ENCODE results near the gene EFNA2.

Gene EFNA2

GRCh38 chr19:1274081-1274851, 11.4 kb upstream of the EFNA2 start:
- Histone ChIP-seq H2AFZ (ENCODE audit: low read depth) (no peak overlapping the region), H3K4me3 (IDR thresholded peaks at IDR 0.05; ENCODE audit: insufficient read depth, low read depth, low read length) (no peak overlapping the region), H3K9ac (no peak overlapping the region), H3K27me3 (ENCODE audit: insufficient read depth, low read depth) (no peaks in the 10 kb centered on the region), H3K79me2 (ENCODE audit: insufficient read depth, low read depth) (peaks cover 49% of the 10 kb centered on the region), H3K27ac (no peak overlapping the region), H3K4me2 (peak overlapping the region; percentile 36; the same call in 1 of the 2 replicates), H3K36me3 (ENCODE audit: insufficient read depth) (peaks cover 25% of the 10 kb centered on the region; the same call in 1 of the 2 replicates), H4K20me1 (ENCODE audit: insufficient read depth) (no peaks in the 10 kb centered on the region), H3K4me1 (ENCODE audit: low read depth, poor library complexity, severe bottlenecking) (peaks cover 22% of the 10 kb centered on the region)
- no peak for TF ChIP-seq CTCF (conservative IDR thresholded peaks at IDR 0.05; ENCODE audit: low read depth, low read length)

GRCh38 chr19:1274852-1275259, 10.8 kb upstream of the EFNA2 start:
- Histone ChIP-seq H3K36me3 (ENCODE audit: insufficient read depth) (peaks cover 25% of the 10 kb centered on the region; the same call in 1 of the 2 replicates), H2AFZ (ENCODE audit: low read depth) (no peak overlapping the region), H3K4me1 (ENCODE audit: low read depth, poor library complexity, severe bottlenecking) (peaks cover 22% of the 10 kb centered on the region), H3K9ac (no peak overlapping the region), H3K27ac (peak overlapping the region; percentile 94), H3K4me3 (IDR thresholded peaks at IDR 0.05; ENCODE audit: insufficient read depth, low read depth, low read length) (no peak overlapping the region), H3K27me3 (ENCODE audit: insufficient read depth, low read depth) (no peaks in the 10 kb centered on the region), H3K79me2 (ENCODE audit: insufficient read depth, low read depth) (peaks cover 45% of the 10 kb centered on the region), H4K20me1 (ENCODE audit: insufficient read depth) (no peaks in the 10 kb centered on the region), H3K4me2 (peak overlapping the region; percentile 36)
- no peak for TF ChIP-seq CTCF (conservative IDR thresholded peaks at IDR 0.05; ENCODE audit: low read depth, low read length)

- peaks cover 40% of the 10 kb centered on the region for H3K79me2 ChIP-seq (ENCODE audit: insufficient read depth, low read depth)
- H3K27ac ChIP-seq = peak within 1 kb of the TSS; percentile 94
- H3K4me3 ChIP-seq (IDR thresholded peaks at IDR 0.05; ENCODE audit: insufficient read depth, low read depth, low read length) = no peak within 1 kb of the TSS
- H2AFZ ChIP-seq (ENCODE audit: low read depth) = no peak within 1 kb of the TSS
- H3K27me3 ChIP-seq (ENCODE audit: insufficient read depth, low read depth) = no peaks in the 10 kb centered on the region
- peak within 1 kb of the TSS; percentile 100 for H3K4me2 ChIP-seq
- no peak for TF ChIP-seq CTCF (conservative IDR thresholded peaks at IDR 0.05; ENCODE audit: low read depth, low read length)
- H3K9ac ChIP-seq = peak within 1 kb of the TSS; percentile 86
- H4K20me1 ChIP-seq (ENCODE audit: insufficient read depth) = no peaks in the 10 kb centered on the region
- H3K4me1 ChIP-seq (ENCODE audit: low read depth, poor library complexity, severe bottlenecking) = peaks cover 20% of the 10 kb centered on the region
- peaks cover 25% of the 10 kb centered on the region; the same call in 1 of the 2 replicates for H3K36me3 ChIP-seq (ENCODE audit: insufficient read depth)
Observed at GRCh38 chr19:1275260-1275975, 10.3 kb upstream of the EFNA2 start, which contains the start of gene FAM174C. TSS of gene FAM174C (plus strand) at chr19:1275530. CDS start at chr19:1275550, 20 bp downstream.

- Histone ChIP-seq H3K4me2 (peak overlapping the region; percentile 100), H2AFZ (ENCODE audit: low read depth) (no peak overlapping the region), H4K20me1 (ENCODE audit: insufficient read depth) (no peaks in the 10 kb centered on the region), H3K79me2 (ENCODE audit: insufficient read depth, low read depth) (peaks cover 33% of the 10 kb centered on the region; the same call in 1 of the 2 replicates), H3K4me1 (ENCODE audit: low read depth, poor library complexity, severe bottlenecking) (peaks cover 13% of the 10 kb centered on the region), H3K4me3 (IDR thresholded peaks at IDR 0.05; ENCODE audit: insufficient read depth, low read depth, low read length) (no peak overlapping the region), H3K27ac (peak overlapping the region; percentile 94), H3K27me3 (ENCODE audit: insufficient read depth, low read depth) (no peaks in the 10 kb centered on the region), H3K9ac (peak overlapping the region; percentile 86), H3K36me3 (ENCODE audit: insufficient read depth) (peaks cover 25% of the 10 kb centered on the region; the same call in 1 of the 2 replicates)
- no peak for TF ChIP-seq CTCF (conservative IDR thresholded peaks at IDR 0.05; ENCODE audit: low read depth, low read length)
Observed at GRCh38 chr19:1275976-1276627, 9.6 kb upstream of the EFNA2 start.

Measured in KMS-11 (cell line).